GM23248 (cell line): ENCODE data around the gene CHRNG. TPM values are rescaled to one million over a fixed set of nuclear protein-coding genes. Genes with fewer than 3 reads are reported as not detected.

Experiments
- DNase-seq: peaks from one replicate; pipeline ENCODE4 v3.0.0-alpha.2; 2015
- H2AFZ ChIP-seq: fragments of 200-600 bp; sonication (generic); 2 replicates; pipeline ENCODE4 v1.6.1; 2016; ENCODE audit warnings: antibody characterized with exemption
- H3F3A ChIP-seq: fragments of 200-600 bp; sonication (generic); 2 replicates; pipeline ENCODE4 v1.6.1; 2016; ENCODE audit warnings: mild to moderate bottlenecking, antibody characterized with exemption, mixed run types; ENCODE audit not compliant: insufficient read depth
- H3K27ac ChIP-seq: fragments of 200-600 bp; sonication (generic); 2 replicates; pipeline ENCODE4 v1.5.1; 2016; ENCODE audit warnings: mild to moderate bottlenecking
- H3K27me3 ChIP-seq: fragments of 200-600 bp; sonication (generic); replicated peaks from 2 replicates; pipeline ENCODE4 v1.6.1; 2016; ENCODE audit warnings: mild to moderate bottlenecking; ENCODE audit not compliant: insufficient read depth
- H3K36me3 ChIP-seq: fragments of 200-600 bp; sonication (generic); 2 replicates; pipeline ENCODE4 v1.6.1; 2016; ENCODE audit warnings: low read depth, mild to moderate bottlenecking
- H3K4me1 ChIP-seq: fragments of 200-600 bp; sonication (generic); 2 replicates; pipeline ENCODE4 v1.6.1; 2016; ENCODE audit warnings: mild to moderate bottlenecking; ENCODE audit not compliant: insufficient read depth
- H3K4me2 ChIP-seq: fragments of 200-600 bp; sonication (generic); one replicate; pipeline ENCODE4 v1.6.1; 2016; ENCODE audit warnings: mild to moderate bottlenecking; ENCODE audit not compliant: unreplicated experiment
- H3K4me3 ChIP-seq: fragments of 200-600 bp; sonication (generic); 2 replicates; pipeline ENCODE4 v1.5.1; 2016; ENCODE audit warnings: mild to moderate bottlenecking
- H3K79me2 ChIP-seq: fragments of 200-600 bp; sonication (generic); 2 replicates; pipeline ENCODE4 v1.6.1; 2016; ENCODE audit warnings: mild to moderate bottlenecking; ENCODE audit not compliant: insufficient read depth
- H3K9ac ChIP-seq: fragments of 200-600 bp; sonication (generic); 2 replicates; pipeline ENCODE4 v1.6.1; 2016; ENCODE audit warnings: mild to moderate bottlenecking
- H3K9me2 ChIP-seq: fragments of 200-600 bp; sonication (generic); 2 replicates; pipeline ENCODE4 v1.6.1; 2016; ENCODE audit warnings: mixed run types, mild to moderate bottlenecking, moderate library complexity; ENCODE audit not compliant: insufficient read depth
- H3K9me3 ChIP-seq: fragments of 200-600 bp; sonication (generic); one replicate; pipeline ENCODE4 v1.6.1; 2017; ENCODE audit warnings: low read depth
- H4K20me1 ChIP-seq: fragments of 200-600 bp; sonication (generic); 2 replicates; pipeline ENCODE4 v1.6.0; 2016; ENCODE audit not compliant: insufficient read depth
- EZH2 ChIP-seq: fragments of 200-600 bp; sonication (generic); IDR thresholded peaks from 2 replicates; pipeline ENCODE4 v1.6.1; 2018; ENCODE audit warnings: antibody characterized with exemption, mild to moderate bottlenecking; ENCODE audit not compliant: insufficient read depth, poor library complexity, severe bottlenecking
- EZH2phosphoT487 ChIP-seq: fragments of 200-600 bp; sonication (generic); IDR thresholded peaks from 2 replicates; pipeline ENCODE4 v1.6.1; 2018; ENCODE audit warnings: antibody characterized with exemption, moderate library complexity, mild to moderate bottlenecking, low read depth; ENCODE audit not compliant: insufficient read depth
- WGBS, 2 experiments: methylation state at CpG; one replicate each; pipeline ENCODE4 v1.1.6; 2015 to 2017; ENCODE audit warnings: low lambda C conversion rate in 2 of 2, low coverage in 1 of 2; ENCODE audit errors: missing lambda C conversion rate in 2 of 2; 5-methylcytosine and 5-hydroxymethylcytosine counted together
- in situ Hi-C: fragments of 300-500 bp; cut with MboI; formaldehyde crosslinking; loops from 2 replicates; pipeline ENCODE4 v1.15.0; 2020
- polyA plus RNA-seq: library from polyadenylated mRNA; unstranded; fragments of >200 nt; fragmentation: Nextera tagmentation; extraction: Ambion mirVana; gene quantifications from 2 replicates; pipeline ENCODE4 v1.2.1, GENCODE V29; 2016
- total RNA-seq: library from RNA; depleted of rRNA; stranded (reverse); fragments of >200 nt; shearing (Covaris generic); gene quantifications from 2 replicates; pipeline ENCODE4 v1.2.3, GENCODE V29; 2014

CHRNG gene
- total and polyA plus RNA-seq, 2 experiments from 2014 or later: not detected

DNA sequence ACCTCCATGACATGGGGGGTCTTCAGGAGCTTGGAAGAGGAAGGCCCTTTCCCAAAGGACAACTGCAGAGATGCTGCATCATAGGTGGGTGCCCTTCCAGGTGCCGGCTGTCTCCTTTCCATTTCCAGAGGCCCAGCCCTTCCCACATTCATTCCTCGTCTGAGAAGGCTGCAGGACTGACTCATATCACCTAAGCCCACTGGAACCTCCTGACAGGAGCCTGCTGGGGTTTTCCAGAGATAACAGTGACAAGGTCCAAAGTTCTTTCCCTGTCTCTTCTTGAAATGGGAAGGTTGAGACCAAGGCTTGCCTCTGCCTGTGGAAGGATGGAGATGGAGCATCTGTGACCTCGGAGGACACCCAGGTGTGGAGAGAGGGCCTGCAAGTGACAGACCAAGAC is 22.9 kb upstream of the CHRNG start:
- DNase-seq: no peak
- in situ Hi-C loops: no loop called here
- TF ChIP-seq EZH2phosphoT487: no peak
- no peak for TF ChIP-seq EZH2
- no peak overlapping the region for H3K4me2 ChIP-seq
- no peak overlapping the region for H2AFZ ChIP-seq
- H3K27ac ChIP-seq: no peak overlapping the region
- H3K4me1 ChIP-seq: no peaks in the 10 kb centered on the region
- no peak overlapping the region for H3K4me3 ChIP-seq
- no peaks in the 10 kb centered on the region for H3K36me3 ChIP-seq
- H4K20me1 ChIP-seq: no peaks in the 10 kb centered on the region
- no peaks in the 10 kb centered on the region for H3F3A ChIP-seq
- no peak overlapping the region for H3K9ac ChIP-seq
- H3K27me3 ChIP-seq: peaks cover 56% of the 10 kb centered on the region
- WGBS, 2 experiments: 74 to 77% methylated on average over 3 of the region's 3 CpGs
- H3K79me2 ChIP-seq: no peaks in the 10 kb centered on the region
- H3K9me2 ChIP-seq: no peaks in the 10 kb centered on the region
- no peaks in the 10 kb centered on the region for H3K9me3 ChIP-seq

DNA sequence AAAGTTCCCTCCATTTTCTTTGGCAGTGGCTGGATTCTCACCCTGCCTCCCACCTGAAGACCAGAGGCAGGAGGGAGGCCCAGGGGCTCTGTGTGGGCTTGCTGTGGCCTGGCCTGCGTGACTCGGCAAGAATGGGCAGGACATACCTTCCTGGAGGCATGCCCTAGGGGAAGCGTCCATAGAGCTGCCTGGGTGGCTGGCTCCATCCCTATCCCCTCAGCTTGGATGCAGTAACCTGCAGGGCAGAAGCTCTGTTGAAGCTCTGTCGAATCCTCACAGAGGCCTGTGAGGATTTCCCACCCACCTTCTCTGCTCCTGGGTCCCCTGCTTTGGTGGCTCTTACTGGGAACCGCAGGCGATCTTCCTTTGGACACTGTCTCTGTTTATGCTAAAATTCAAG is 20.6 kb upstream of the CHRNG start:
- H4K20me1 ChIP-seq: no peaks in the 10 kb centered on the region
- no peaks in the 10 kb centered on the region for H3K9me2 ChIP-seq
- no peak overlapping the region for H2AFZ ChIP-seq
- WGBS, 2 experiments: 38 to 42% methylated on average over 6 of the region's 6 CpGs
- in situ Hi-C loops: no loop called here
- H3K27me3 ChIP-seq: peaks cover 60% of the 10 kb centered on the region
- H3K79me2 ChIP-seq: no peaks in the 10 kb centered on the region
- H3F3A ChIP-seq: no peaks in the 10 kb centered on the region
- no peak overlapping the region for H3K27ac ChIP-seq
- no peak for DNase-seq
- H3K4me3 ChIP-seq: no peak overlapping the region
- no peaks in the 10 kb centered on the region for H3K9me3 ChIP-seq
- no peaks in the 10 kb centered on the region for H3K36me3 ChIP-seq
- TF ChIP-seq EZH2 (no peak), EZH2phosphoT487 (no peak)
- no peak overlapping the region for H3K9ac ChIP-seq
- H3K4me1 ChIP-seq: no peaks in the 10 kb centered on the region
- no peak overlapping the region for H3K4me2 ChIP-seq

DNA sequence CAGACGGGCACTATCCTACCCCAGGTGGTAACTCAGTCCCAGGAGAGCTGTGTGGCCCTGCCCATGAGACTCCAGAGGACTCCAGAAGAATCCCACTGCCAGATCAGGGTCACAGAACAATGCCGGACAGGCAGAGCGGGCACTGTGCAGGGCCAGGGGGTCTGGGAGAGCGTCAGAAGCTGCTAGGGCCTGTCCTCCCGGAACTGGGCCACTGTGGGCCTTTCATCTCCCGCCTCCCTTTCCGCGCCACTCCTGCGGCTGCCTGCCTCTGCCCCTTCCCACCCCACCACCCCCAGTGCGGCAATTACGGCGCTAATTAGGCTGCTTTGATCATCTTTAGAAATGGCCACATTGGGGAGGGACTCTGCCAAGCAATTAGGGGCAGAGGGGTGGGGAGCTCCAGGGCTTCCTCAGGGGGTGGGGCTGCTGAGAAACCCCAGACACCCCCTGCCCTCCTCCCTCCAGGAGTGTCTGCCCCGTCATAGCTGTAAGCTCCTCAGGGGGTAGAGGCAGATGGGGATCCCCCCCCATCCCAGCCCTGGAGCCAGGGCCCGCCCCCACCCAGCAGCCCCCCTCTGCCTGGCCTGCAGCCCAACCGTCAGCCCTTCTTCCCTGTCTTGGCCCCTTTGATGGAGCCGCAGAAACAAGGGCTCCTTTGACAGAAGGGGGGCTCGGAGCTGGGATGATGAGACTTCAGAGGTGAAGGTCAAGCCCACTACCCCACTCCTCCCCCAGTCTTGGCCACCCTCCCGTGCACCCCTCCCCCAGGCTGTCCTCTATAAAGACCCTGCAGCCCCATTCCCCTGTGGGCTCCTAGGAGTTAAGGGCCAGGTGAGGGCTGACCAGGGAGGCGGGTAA is 19.7 kb upstream of the CHRNG start, which contains the start of gene PRSS56:
Gene PRSS56, plus strand, starts transcription at position 808 of the 858 bp plus-strand sequence. CDS start 211 bp downstream, outside the sequence.
- Histone ChIP-seq H3K9ac (no peak within 1 kb of the TSS), H3K9me3 (no peaks in the 10 kb centered on the region), H3F3A (no peaks in the 10 kb centered on the region), H3K27me3 (peaks cover 65% of the 10 kb centered on the region), H3K36me3 (no peaks in the 10 kb centered on the region), H3K4me3 (no peak within 1 kb of the TSS), H3K79me2 (no peaks in the 10 kb centered on the region), H3K4me2 (no peak within 1 kb of the TSS), H3K9me2 (no peaks in the 10 kb centered on the region), H2AFZ (no peak within 1 kb of the TSS), H4K20me1 (no peaks in the 10 kb centered on the region), H3K27ac (no peak within 1 kb of the TSS), H3K4me1 (no peaks in the 10 kb centered on the region)
- DNase-seq: no peak
- no peak for TF ChIP-seq EZH2
- TF ChIP-seq EZH2phosphoT487: no peak
- WGBS, 2 experiments: 14 to 22% methylated on average over 14 to 19 of the region's 19 CpGs
- in situ Hi-C loops: no loop called here

DNA sequence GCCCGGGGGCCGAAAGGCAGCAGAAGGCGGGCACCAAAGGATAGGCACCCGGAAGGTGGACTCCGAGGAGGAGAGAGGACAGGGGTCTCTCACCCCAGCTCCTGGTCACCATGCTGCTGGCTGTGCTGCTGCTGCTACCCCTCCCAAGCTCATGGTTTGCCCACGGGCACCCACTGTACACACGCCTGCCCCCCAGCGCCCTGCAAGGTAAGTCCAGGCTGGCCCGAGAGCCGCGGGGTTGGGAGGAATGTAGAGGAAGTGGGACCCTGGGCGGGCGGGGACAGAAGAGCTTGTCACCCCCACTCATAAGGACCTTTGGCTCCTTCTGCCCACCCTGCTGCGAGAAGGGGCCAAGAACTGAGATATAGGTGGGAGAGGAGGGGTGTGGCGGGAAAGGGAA is 19.0 kb upstream of the CHRNG start:
- 53 to 65% methylated on average over 15 of the region's 15 CpGs for WGBS, 2 experiments
- Histone ChIP-seq H3K27me3 (peaks cover 60% of the 10 kb centered on the region), H3K9me2 (no peaks in the 10 kb centered on the region), H3K36me3 (no peaks in the 10 kb centered on the region), H3K9ac (no peak overlapping the region), H3K27ac (no peak overlapping the region), H2AFZ (no peak overlapping the region), H3K4me1 (no peaks in the 10 kb centered on the region), H4K20me1 (no peaks in the 10 kb centered on the region), H3F3A (no peaks in the 10 kb centered on the region), H3K4me2 (no peak overlapping the region), H3K79me2 (no peaks in the 10 kb centered on the region), H3K4me3 (no peak overlapping the region), H3K9me3 (no peaks in the 10 kb centered on the region)
- TF ChIP-seq EZH2phosphoT487 (no peak), EZH2 (no peak)
- in situ Hi-C loops: no loop called here
- DNase-seq: no peak
